Naive thymus-derived CD4-positive, alpha-beta T cell (primary cell): ENCODE results near the gene TST. TPM values are rescaled to one million over a fixed set of nuclear protein-coding genes. Genes with fewer than 3 reads are reported as not detected.

Experiments
- polyA plus RNA-seq, 2 donors: library from polyadenylated mRNA; unstranded; fragments of 300-500 nt; fragmentation: Illumina TruSeq; gene quantifications; one replicate each; pipeline ENCODE4 v1.2.3, GENCODE V29; 2021
- total RNA-seq, 6 experiments: library from RNA in 5 of 6; stranded (reverse) in 5 of 6; gene quantifications; 1 replicate in 5 of 6; 2 replicates in 1 of 6; pipeline ENCODE4 v1.2.3 and lab custom pipeline; 2021 to 2026

Gene TST
- total and polyA plus RNA-seq, 7 experiments from 2014 or later: 0.22 to 6.1 (median 0.43) TPM; not detected in 1

Other genes with a start within 250 kb of the TST start
- 10 to 100 TPM; 16.6 to 40.9 (median 32.0) TPM for gene IFT27, start 243.3 kb downstream of the TST start, total RNA-seq
- 10 to 100 TPM; 10.1 to 12.0 TPM for gene IFT27, start 243.3 kb downstream of the TST start, polyA plus RNA-seq
- not detected for gene PVALB, start 202.4 kb downstream of the TST start, total RNA-seq
- gene PVALB, start 202.4 kb downstream of the TST start, polyA plus RNA-seq: not detected
- 10 to 100 TPM in 2 of 5 experiments, 1 to 10 TPM in 3; 3.7 to 57.1 (median 7.8) TPM for gene NCF4, start 158.4 kb downstream of the TST start, total RNA-seq
- 1 to 10 TPM in 1 of 2 donors, under 1 TPM in 1; 0.24 to 1.4 TPM for gene NCF4, start 158.4 kb downstream of the TST start, polyA plus RNA-seq
- gene CSF2RB, start 105.8 kb downstream of the TST start, total RNA-seq: 10 to 100 TPM in 3 of 5 experiments, under 1 TPM in 2; 0.57 to 95.0 (median 13.4) TPM
- not detected for gene CSF2RB, start 105.8 kb downstream of the TST start, polyA plus RNA-seq
- 10 to 100 TPM in 2 of 5 experiments, 1 to 10 TPM in 2, under 1 TPM in 1; 0.65 to 22.3 (median 5.9) TPM for gene MPST, start 295 bp upstream of the TST start, total RNA-seq
- gene MPST, start 295 bp upstream of the TST start, polyA plus RNA-seq: under 1 TPM; 0.51 to 0.53 TPM
- 10 to 100 TPM; 19.8 to 44.5 (median 24.9) TPM for gene KCTD17, start 32.3 kb upstream of the TST start, total RNA-seq
- gene KCTD17, start 32.3 kb upstream of the TST start, polyA plus RNA-seq: 10 to 100 TPM; 10.3 to 10.8 TPM
- 1 to 10 TPM in 2 of 5 experiments, under 1 TPM in 3; 0.22 to 3.2 (median 0.32) TPM for gene TMPRSS6, start 90.3 kb upstream of the TST start, total RNA-seq
- gene TMPRSS6, start 90.3 kb upstream of the TST start, polyA plus RNA-seq: not detected
- 100 to 1,000 TPM in 2 of 5 experiments, 10 to 100 TPM in 3; 14.3 to 209 (median 44.1) TPM for gene IL2RB, start 130.5 kb upstream of the TST start, total RNA-seq
- gene IL2RB, start 130.5 kb upstream of the TST start, polyA plus RNA-seq: 10 to 100 TPM; 13.6 to 20.2 TPM
- gene C1QTNF6, start 168.8 kb upstream of the TST start, total RNA-seq: 10 to 100 TPM; 12.4 to 27.6 (median 20.2) TPM
- gene C1QTNF6, start 168.8 kb upstream of the TST start, polyA plus RNA-seq: 1 to 10 TPM; 1.1 to 2.4 TPM
- gene SSTR3, start 193.0 kb upstream of the TST start, total RNA-seq: 10 to 100 TPM in 2 of 5 experiments, 1 to 10 TPM in 3; 3.9 to 30.4 (median 6.4) TPM
- 1 to 10 TPM; 5.8 to 9.5 TPM for gene SSTR3, start 193.0 kb upstream of the TST start, polyA plus RNA-seq
- 100 to 1,000 TPM; 263 to 886 (median 301) TPM for gene RAC2, start 224.8 kb upstream of the TST start, total RNA-seq
- gene RAC2, start 224.8 kb upstream of the TST start, polyA plus RNA-seq: 100 to 1,000 TPM; 838 to 852 TPM